ENCODE results near the gene LGR5.
"Not testable (repeated sequence)": the region's sequence is repeated elsewhere in the genome, so short reads cannot be mapped to it uniquely, and the experiment has no call there.

Gene LGR5

DNA sequence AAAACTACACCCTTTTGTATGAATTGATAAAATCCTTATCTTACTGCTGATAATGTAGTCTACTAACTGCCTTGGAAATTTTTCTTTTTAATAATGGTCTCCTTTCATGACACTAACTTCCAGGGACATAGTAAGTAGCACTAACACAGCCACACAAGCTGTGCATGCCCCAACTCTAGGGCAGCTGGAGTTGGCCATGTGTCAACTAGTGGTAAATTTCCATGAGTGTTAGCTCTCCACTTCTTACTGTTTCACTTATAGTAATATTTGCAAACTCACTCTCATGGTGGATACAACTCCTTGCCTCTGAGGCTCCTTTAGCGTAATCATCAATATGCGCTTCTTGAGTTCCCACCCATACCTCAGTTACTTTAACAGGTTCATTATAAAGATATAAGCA lies 38.0 kb downstream of the LGR5 start:
- no peak for DNase-seq

DNA sequence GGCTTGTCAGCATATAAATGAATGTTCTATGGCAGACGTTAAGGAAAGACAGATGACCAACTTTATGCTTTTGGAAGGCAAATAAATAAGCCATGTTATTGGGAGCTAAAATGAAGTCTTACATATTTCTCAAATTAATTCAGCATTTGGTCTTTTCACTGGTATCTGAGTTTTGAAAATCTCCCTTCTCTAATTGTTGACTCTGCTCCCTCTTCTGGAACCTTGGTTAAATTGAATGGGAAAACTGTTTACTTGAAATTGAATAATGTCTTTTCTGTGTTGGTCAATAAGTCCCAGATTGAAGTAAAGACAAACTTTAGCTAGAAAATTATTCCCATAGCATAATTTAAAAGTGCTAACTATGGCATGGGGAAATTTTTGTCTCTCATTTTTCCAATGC lies 38.7 kb downstream of the LGR5 start:
- no peak for DNase-seq

DNA sequence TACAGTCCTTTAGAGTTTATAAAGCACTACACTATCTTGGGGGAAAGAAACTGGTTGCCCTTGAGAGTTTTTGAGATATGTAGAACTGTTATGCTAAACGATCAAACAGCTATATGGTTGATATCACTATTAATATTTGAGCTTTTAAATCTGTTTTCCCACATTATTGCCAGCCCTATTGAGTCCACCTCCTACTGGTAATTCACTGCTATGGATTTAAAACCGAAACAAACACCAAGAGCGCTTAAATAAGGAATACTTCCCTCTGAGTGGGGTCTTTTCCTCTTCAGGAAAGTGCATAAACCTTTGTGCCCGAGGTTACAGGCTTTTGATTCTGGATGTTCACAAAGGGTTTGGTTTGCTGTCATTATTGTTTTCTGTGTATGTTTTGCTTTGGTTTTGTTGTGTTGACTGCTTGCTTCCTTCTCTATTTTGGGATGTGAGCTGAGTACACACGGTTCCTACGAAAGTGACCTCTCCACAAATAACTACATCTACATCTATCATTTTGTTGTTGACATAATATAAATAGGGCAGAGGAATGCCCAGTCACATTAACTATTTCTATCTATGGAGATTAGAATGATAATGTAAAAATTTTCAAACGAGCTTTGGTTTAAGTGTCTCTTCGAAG lies 44.8 kb downstream of the LGR5 start:
- DNase-seq = no peak

DNA sequence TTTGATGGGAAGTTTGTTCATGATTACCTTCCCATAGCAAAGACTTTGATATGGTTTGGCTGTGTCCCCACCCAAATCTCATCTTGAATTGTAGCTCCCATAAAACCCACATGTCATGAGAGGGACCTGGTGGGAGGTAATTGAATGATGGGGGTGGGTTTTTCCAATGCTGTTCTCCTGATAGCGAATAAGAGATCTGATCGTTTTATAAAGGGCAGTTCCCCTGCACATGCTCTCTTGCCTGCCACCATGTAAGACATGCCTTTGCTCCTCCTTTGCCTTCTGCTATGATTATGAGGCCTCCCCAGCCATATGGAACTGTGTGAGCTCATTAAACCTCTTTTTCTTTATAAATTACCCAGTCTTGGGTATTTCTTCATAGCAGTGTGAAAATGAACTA lies 51.2 kb downstream of the LGR5 start:
- not testable (repeated sequence) for DNase-seq

DNA sequence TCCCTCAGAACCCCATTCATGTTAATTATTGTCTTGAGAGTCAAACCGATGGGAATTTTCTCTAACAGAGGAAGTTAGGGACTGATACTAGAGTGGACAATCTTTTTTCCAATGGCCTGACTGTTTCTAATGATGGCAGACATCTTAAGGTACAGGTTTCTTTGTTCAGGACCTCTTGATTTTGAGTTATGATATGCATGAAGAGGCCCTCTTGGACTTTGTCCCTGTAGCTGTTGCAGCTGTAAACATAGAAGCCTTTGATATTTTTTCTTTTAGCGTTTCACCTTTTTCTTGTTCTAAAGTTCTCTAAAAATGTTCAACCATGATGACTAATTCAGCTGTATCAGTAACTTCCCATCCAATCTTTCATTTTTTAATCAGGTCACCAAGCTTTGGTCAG lies 53.0 kb downstream of the LGR5 start:
- no peak for DNase-seq

DNA sequence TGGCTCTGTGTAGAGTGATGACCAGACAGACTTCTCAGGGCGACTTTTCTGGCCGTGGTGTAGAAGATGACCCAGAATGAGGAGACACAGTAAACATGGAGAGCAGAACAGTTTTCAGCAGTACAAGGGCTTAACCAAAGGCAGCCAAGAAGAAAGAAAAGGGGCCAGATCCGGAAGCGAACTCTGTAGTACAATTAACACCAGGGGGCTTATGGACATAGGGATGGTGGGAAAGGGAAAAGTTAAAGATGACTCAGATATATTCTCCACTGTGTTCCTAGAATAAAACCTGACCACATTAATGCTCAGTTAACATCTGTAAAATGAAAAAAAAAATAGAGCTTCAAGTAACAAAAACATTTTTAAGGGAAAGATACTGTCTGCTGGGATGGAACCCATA lies 60.2 kb downstream of the LGR5 start:
- no peak for DNase-seq

DNA sequence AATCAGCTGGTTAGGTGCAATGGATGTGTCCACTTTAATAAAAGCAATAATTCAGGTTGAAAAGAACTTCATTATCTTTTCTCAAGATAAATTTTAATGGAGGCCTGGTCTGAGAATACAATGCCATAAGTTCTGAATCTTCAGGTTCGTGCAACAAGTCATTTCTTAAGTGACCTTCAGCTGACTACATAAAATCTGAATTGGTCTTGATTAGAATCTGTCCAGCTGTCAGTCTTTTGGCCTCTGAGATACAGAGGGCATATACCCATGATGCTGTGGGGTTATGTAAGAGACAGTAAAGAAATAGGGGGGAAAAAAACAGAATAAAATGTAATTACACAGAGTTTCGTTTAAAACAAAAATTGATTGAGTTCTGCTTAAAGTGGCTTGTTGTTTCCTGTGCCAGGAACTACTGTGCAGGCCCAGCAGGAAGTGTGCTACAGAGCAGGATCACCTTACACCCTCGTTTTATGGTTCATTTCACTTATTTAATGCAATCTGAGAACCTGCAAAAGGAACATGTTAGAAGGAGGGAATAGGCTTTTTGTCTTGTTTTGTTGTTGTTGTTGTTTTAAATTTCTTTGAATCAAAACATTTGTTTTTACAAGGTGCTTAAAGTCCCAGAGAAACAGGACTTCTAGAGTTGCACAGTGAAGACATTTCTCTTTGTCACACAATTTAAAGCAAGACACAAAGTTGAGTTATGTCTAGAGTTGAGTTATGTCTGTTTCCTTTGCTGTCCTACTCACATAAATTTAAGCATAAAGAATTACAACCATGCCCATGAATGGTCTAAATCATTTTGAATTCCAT lies 64.2 kb downstream of the LGR5 start:
- DNase-seq = no peak

DNA sequence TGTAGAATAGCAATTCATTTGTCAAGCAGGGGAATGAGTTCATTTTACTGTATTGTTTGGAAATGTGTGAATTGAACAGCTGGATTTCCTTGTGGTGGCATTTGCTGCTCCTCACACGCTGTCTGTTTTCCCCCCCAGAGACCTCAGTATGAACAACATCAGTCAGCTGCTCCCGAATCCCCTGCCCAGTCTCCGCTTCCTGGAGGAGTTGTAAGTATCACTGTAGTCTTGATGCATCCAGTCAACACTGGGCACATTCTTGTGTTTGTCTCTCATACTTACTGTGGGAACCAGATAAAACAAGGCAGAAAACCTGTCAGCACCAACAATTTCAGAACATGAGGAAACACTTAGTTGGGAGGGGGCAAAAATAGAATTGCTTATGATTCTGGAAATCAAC lies 64.9 kb downstream of the LGR5 start:
- no peak for DNase-seq

DNA sequence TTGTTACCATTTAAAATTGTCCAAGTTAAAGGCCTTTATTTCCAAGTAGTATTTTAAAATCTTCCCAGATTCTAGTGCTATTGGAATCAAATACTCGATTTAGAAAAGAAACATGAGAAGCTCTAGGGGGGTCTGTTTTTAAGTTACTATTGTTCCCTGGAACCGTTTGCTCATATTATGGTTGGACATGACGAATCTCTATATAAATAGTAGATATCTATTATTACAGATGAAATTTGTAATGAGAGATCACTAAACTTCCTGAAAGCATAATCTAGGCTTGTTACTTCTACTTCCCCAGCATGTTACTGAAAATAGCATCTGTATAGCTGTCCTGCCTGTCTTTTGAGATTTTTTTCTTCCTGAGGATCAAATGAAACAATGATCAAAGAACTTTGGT lies 70.1 kb downstream of the LGR5 start:
- DNase-seq = no peak

DNA sequence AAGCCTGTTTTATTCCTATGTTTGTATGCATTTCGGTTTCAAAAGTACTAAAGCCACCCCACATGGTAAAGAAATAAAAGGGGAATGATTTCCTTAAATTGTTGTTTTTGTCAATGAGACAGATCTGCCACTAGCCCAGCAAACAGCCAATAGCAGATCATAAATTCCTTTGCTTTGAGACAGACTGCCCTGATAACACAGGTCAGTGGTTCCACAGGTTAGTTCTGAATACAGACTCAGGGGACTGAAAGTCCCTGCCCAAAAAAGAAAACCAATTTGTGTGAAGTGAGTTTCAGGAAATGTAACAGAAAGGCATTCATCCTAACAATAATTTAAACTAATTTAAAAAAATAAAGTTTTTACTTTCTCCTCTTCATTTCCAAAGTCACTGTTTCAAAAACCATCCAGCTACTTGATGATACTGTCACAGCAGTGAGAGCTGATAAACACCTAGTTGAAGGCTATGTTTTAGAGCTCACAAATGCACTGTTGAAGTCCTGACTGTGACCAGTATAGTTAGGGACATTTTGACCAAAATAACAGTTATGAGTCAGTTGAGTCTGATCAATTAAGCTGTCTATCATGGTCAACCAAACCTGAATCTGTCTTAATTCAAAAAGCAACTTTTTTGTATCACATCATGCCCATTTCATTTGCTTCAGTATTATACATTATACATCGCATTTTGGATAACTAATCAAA lies 77.7 kb downstream of the LGR5 start:
- DNase-seq = no peak

DNA sequence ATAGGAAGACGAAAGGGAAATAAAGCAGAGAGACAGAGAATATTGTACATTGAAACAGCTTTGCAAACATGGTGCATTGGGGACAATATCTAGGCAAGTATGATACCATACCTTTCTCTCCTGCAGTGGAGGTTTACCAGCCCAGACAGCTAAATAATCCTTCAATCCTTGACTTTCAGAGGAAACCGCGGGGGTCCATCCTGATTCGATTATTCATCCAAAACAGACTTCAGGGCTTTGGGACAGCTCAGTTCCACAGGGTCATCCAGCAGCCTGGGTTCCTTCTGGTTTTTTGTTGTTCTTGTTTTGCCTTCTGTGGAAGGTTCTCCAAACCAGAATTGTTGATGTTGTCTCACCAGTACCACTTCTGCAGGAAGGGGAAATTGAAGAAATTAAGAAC lies 81.5 kb downstream of the LGR5 start:
- no peak for DNase-seq

DNA sequence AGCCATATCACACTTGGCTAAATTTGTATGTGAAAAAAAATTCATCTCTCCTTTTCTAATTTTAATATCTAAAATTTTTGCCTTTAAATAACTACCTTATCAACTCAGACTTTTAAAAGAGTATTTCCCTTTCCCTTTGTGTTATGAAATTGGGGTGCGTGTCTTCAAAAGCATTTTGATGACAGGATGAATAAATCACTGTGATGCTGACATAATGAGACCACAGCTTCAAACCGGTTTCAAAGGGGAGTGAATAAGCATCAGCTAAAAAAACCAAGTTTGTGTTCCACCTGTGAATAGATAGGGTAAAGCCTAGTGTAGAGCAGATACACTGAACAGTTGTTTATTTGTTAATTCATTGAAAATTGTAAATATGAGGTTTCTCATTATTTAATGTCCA lies 85.0 kb downstream of the LGR5 start:
- no peak for DNase-seq

DNA sequence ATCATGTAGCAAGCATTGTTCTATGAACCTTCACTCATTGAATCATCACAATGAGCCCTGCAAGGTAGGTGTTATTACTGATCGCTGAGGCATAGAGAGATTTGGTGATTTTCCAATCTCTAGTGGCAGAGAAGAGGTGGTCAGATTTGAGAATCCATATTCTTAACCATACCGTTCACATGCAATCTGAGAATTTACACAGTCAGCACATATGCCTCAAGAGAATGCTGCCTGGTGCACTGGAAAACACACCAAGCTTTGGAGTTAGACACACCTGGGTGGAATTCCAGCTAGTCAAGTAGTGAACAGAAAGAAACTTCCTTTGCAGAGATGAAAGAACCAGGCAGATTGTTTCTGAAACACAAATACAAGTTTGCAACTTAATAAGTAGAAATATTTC lies 94.1 kb downstream of the LGR5 start:
- DNase-seq = no peak

DNA sequence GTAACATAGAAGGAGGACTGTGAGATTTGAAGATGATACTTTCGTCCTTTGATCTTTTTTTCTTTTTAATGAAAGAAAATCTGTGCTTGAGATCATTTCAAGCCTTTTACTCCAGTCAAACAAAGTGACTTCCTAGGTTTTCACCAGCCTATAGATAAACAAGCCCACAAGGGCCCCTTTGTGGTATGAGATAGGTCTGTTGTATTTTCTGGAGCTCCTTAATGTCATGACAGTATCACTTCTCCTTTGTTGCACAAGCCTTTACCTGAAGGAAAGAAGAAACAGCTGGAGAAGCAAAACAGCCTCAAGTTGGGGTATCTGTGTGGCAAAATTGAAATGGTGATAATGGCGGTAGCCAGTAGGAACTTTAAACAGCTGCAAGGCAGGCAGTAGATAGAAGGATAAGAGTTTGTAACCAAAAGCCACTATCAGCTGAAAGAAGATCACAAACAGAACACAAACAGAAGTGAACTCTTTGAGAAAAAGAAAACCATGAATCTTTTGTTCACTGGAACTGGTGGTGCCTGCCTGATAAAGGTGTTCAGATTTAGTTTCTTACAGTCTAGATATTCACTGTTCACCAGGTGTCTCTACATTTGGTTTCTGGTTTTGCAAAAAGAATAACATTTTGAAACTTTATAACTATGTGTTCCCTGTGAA lies 96.8 kb downstream of the LGR5 start:
- DNase-seq = no peak

DNA sequence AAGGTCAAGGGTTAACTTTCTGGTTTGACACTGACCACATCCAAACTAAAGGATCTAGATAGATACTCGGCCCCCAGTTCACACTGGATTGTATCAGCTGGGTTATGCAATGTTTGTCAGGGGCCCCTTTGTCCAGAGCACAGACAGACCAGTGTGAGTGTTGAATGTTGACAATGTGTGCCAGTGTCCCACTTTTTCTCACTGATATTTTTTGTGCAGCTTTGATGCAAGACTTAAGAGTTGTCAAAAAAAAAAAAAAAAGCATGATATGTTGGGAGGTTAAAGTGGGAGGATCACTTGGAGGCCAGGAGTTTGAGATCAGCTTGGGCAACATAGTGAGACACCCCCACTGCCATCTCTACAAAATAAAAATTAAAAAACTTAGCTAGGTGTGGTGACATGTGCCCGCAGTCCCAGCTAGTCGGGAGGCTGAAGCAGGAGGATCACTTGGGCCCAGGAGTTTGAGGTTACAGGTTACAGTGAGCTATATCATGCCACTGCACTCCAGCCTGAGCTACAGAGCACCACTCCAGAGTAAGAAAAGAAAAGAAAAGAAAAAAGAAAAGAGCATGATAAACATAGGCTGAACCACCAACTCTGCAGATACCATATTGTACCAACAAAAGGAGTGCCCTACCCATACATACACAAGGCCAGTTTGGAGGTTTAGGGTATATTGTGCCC lies 97.5 kb downstream of the LGR5 start:
- DNase-seq = no peak

DNA sequence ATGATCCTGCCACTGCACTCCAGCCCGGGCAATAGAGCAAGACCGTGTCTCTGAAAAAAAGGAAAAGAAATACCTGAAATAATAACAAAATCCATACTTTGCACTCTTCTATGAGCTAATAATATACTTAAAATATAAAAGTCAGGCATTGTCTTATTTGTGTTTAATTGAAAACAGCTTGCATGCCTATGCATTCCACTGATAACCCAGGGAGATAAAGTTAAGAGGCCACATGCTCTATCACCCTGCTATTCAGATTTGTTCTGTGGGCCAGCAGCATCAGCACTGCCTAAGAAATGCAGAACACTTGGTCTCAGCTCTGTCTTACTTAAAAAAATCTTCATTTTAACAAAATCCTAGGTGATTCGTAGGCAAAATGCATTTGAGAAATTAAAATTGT lies 99.2 kb downstream of the LGR5 start:
- DNase-seq = no peak

DNA sequence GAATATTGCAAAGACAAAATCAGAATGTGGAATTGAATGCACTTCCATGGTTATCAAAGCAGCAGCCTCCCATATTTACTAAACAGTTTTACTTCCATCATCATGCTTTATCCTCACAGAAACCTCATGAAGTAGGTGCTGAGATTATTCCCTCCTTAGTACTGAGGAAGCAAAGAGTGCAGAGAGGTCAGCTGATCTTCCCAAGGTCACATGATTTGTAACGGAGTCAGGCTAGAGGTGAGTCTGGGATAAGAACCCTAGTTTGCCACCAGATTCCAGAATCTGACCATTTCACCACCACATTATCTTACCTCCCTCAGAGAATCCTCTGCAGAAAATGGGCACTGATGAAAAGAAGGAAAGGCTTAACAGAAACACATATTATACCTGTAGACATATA lies 102.0 kb downstream of the LGR5 start:
- DNase-seq = no peak

DNA sequence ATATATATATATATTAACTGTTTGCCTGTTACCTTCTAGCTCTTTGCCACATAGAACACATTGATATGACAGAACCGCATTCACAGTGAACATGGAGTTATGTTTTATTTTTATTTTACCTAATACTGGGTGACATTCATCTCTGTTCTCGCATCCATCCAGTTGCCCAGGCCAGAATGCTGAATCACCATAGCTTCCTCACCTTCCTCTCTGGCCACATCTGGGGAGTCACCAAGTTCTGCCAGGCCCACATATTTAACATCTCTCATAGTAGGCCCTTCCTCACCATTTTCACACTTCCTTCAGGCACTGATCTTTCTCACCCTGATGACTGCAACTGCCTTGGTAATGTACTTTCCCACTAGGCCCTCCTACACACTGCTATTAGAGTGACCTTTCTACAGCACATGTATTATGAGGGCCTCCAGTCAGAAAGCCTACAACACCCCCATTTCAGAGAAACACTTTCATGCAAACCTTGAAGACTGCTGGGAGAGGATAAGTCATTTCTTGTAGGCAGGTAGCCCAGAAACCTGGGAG lies 106.8 kb downstream of the LGR5 start:
- no peak for DNase-seq

DNA sequence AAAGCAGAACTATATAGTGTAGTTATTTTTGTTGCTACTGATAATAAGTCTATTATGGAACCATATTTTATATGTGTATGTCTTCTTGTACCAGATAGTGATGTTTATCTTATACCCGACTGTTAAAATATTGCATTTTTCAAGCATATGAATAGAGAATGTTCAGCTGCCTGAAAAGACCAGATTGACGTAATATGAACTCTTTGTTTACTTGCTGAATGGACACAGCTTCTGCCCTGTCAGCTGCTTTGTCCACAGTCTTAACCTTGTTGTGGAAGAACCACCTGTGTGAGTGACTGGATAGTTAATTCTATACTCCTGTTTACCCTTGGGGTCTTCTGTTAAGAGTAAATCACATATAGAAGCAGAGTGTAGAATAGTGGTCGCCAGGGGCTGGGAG lies 109.3 kb downstream of the LGR5 start:
- DNase-seq = no peak

DNA sequence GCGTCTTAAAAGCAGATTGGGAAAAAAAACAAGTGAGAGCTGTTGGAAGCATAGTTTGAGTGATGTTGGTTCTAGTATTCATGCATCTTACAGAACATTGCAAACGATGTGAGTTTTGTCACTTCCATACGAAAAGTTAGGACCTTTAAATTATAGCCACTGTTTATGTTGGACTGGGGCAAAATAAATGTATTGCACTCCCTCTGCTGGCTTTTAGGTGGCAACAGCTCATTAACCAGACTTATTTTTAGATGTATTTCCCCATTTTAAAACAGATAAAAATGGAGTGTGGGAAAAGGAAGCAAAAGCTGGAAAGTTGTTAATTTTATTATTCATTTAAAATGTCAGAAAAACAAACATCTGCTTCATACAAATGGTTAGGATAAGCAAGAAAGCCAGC lies 111.9 kb downstream of the LGR5 start:
- DNase-seq = no peak

DNA sequence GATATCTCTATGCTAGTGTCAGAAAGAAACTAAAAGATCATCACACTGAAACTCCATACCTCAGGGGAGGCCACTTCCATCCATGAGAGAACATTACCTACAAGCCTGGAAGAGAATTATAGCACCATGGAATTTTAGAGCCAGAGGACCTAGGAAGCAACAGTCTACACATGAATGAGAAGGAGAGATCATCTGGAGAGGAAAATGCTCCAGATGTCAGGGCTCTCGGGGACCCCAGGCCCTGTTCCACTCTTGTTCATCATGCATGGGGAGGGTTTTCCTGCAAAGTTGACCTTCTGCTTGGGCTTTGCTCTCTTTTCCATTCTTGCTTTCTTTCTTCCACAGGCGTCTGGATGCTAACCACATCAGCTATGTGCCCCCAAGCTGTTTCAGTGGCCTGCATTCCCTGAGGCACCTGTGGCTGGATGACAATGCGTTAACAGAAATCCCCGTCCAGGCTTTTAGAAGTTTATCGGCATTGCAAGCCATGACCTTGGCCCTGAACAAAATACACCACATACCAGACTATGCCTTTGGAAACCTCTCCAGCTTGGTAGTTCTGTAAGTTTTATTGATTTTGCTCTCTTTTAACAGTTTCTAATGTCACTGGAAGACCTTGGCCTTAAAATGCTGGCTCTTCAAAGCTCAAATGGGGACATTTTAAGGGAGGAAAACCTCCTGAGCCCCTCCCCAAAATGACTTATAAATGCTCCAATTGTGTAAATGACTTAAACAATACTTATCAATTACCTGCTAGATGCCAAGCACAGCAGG lies 113.3 kb downstream of the LGR5 start:
- no peak for DNase-seq

DNA sequence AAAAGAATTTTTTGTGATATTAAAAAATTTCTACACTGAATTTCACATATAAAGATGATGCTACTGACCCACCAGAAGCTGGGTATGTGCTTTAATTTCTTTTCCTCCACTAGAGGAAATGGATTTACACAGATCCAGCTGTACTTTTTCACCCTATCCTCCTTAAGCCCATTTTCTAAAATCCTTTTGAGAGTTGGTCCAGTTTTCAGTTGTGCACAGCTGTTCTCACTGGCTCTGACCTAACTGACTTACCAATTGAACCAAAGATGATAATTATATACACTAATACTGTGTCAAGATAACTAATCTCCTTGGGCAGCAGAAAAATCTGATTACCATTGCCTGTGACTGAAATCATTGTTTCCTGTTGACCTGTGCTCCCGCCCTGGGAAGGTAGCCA lies 115.6 kb downstream of the LGR5 start:
- DNase-seq = no peak

All from activated CD4-positive, alpha-beta T cell treated with anti-CD3 and anti-CD28 coated beads, Interleukin-2, Interleukin-6, amounts not matched to agents 100 ng/mL and 50 ng/mL, durations not matched to agents 16 hours and 8 hours (primary cell).